GM19468 (cell line): ENCODE results near the gene KRTAP10-12.
"Not testable (repeated sequence)": the region's sequence is repeated elsewhere in the genome, so short reads cannot be mapped to it uniquely, and the experiment has no call there.

Source experiments
- ATAC-seq: cut with Tn5 transposase; IDR thresholded peaks from one replicate; pipeline ENCODE4 v1.9.1; 2021; ENCODE audit warnings: mild to moderate bottlenecking, moderate library complexity, moderate number of reproducible peaks; ENCODE audit not compliant: unreplicated experiment; ENCODE audit errors: extremely low read depth

KRTAP10-12 gene

GRCh38 chr21:44697172-44697810 lies at the start of gene KRTAP10-12:
KRTAP10-12 (plus strand) TSS chr21:44697172; CDS start chr21:44697202, 30 bp downstream.
- not testable (repeated sequence) for ATAC-seq

DNA sequence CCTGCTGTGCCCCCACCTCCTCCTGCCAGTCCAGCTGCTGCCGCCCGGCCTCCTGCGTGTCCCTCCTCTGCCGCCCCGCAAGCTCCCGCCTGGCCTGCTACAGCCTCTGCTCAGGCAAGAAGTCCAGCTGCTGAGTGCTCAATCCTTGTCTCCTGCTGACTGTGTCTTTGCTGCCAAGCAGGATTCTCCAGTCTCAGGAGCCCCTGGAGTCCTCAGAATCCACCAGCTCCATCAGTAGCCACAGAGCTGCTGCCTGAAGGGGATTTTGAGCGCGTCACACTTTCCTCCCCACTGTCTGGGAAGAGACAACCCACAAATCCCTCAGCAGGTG lies 49.8 kb upstream of the KRTAP10-12 start:
- ATAC-seq, result no peak

DNA sequence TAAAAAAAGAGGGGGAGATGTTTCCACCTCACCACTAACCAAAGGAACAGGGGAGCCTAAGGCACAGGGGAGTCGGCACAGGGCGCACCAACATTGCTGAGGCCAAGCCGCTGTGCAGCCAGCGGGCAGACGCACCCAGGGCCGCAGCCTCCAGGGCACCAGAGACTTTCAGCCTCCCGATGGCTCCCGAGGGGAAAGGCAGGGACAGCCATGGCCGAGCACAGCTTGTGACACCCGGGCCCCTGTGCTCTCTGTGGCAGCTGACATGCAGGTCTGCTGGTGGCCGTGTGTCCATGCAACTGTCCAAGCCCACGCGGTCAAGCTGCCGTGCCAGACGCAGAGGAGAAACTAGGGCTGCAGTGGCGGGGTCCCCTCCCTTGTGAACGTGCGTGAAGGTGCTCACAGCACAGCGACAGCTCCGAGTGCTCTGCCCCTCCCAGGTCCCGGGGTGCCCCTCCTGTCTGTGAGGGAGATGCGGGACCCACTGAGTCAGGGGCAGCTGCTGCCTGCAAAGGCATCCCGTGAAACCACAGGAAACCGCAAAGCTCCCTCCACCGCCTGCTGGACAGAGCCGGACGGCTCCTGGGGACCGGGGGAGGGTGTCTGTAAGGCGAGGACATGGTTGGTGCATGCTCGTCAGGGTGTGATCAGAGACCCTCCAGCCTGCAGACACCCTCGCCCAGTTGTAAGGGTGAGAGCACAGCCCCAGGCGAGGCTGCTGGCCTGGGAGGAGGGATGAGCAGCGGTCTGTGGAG lies 48.2 kb upstream of the KRTAP10-12 start:
- no peak for ATAC-seq

DNA sequence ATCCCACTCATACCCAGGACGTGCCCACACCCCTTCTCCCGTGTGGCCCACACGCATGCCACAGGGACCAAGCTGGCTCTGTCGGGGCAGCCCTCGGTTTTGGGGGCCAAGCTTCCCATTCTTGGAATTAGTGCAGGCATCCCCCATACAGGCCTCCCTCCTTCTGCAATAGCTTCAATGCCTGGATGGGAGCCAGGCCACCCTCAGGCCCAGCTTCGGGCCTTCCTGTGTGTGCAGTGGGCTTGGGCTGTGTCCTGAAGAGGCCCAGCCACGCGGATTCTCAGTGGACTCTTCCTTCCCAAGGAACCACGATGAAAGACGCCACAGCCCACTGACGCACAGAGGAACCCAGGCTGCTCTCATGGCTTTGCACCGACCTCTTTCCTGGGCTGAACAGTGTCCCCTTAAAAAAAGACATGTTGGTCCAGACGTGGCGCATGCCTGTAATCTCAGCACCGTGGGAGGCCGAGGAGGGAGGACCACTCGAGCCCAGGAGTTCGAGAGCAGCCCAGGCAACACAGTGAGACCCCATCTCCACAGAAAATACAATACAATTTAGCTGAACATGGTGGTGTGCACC lies 47.4 kb upstream of the KRTAP10-12 start:
- no peak for ATAC-seq

DNA sequence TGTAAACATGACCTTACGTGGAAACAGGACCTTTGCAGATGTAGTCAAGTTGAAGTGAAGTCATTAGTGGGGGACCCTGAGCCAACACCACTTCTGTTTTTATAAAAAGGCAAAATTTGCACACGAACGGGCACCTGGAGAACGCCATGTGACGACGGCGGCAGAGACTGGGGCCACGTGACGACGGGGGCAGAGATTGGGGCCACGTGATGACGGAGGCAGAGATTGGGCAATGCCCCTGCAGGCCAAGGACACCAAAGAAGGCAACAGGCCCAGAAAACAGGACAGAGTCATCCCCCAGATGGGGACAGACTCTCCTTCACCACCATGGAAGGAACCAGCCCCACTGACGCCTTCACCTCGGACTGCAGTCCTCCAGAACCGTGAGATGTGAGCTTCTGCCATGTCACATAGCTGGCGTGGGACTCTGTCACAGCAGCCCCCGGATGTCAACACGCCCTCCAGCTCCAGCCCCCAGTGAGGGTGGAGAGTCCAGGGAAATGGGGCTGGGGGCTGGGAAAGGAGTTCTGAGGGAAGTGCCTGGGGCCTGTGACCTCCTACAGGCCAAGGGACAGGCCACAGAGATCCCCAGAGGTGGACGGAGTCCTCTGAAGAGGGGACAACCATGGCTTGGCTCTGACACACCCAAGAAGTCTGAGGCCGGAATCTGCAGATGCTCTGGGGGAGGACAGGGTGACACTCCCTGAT lies 46.6 kb upstream of the KRTAP10-12 start:
- ATAC-seq, result no peak

DNA sequence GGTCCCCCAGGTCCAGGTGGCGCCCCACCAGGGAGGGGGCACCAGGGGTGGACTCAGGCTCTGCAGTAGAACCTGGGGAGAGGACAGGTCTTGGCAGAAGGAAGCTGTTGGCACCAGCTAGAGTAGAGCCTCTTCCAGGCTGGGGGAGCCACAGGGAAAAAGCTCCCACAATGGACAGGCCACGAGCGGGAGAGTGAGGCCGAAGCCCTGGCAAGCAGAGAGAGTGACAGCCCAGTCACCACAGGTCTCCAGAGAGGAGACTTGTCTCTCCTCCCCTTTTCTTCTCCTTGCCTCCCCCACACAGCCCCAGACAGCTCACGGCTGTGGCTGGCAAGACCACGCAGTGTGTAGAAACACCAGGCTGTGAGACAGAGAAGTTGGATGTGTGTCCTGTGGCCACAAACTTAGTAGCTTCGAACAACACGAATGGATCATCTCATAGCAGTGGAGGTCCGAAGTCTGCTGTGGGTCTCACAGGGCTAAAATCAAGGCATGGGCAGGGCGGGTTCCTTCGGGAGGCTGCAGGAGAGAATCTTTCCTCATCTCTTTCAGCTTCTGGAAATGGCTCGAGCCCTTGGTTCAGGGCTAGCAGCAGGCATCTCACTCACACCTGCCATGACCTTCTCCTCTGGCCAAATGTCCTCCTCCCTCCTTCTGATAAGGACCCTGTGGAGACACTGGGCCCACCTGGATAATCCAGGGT lies 45.8 kb upstream of the KRTAP10-12 start:
- ATAC-seq, result no peak

GRCh38 chr21:44653123-44653522 lies 43.8 kb upstream of the KRTAP10-12 start:
- ATAC-seq, result no peak

DNA sequence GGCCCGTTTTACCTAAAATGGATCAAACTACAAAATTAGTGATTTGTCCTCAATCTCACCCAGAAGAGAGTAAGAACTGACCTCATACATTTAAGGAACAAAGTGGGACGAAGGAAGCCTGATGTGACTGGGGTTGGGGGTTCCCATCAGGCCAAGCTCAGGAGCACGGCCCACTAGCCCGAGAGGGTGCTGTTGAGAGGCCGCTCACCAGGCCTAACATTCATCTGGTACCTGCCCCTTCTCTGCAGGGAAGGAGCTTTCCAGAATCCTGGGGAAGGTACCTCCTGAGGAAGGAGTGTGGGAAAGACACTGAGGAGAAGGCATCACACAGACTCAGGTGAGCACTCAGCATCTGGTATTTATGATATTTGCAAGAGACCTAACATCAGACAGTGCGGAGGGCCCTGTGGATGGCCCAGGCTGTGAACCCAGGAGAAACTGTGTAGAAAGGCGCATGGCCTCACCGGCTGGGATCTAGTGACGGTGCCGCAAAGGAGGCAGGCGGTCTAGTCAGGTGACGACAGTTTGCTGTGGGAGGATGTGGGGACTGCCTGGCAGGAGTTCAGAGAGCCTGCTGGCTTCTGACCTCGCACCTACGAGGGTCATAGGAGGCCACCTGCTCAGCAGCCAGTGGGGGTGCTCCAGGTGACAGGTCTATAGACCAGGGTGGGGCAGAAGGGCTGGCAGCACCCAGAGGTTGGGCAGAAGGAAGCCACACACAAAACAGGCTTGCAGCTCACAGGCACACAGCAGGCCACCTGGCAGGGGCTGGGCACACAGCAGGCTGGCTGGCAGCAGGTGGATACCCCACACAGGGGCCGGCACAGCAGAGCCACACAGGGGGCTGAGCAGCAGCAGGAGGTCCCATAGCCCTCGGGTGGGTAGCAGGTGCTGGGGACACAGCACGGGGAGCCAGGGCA lies 43.1 kb upstream of the KRTAP10-12 start:
- no peak for ATAC-seq

- ATAC-seq, result no peak
Observed at GRCh38 chr21:44654576-44655175, 42.3 kb upstream of the KRTAP10-12 start, which contains the start of gene KRTAP12-4. KRTAP12-4 (minus strand) TSS chr21:44654659; CDS start chr21:44654614, 45 bp downstream.

DNA sequence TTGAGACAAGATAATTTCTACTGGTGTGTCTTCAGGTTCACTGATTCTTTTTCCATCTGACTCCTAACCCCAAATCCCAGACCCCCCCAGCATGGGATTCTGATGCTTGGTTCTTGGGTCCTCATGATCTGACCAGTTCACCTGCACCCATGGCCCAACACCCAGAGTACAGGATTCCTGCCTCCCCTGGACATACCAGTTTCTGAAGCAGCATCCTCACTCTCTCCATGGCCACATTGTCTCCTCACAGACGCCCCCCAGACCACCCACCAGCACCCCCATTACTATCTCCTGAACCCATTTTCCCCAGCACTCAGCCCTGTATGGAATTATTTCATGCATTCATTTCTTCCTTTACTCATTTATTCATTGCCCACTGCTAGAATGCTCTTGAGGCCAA lies 40.1 kb upstream of the KRTAP10-12 start:
- ATAC-seq, result no peak

DNA sequence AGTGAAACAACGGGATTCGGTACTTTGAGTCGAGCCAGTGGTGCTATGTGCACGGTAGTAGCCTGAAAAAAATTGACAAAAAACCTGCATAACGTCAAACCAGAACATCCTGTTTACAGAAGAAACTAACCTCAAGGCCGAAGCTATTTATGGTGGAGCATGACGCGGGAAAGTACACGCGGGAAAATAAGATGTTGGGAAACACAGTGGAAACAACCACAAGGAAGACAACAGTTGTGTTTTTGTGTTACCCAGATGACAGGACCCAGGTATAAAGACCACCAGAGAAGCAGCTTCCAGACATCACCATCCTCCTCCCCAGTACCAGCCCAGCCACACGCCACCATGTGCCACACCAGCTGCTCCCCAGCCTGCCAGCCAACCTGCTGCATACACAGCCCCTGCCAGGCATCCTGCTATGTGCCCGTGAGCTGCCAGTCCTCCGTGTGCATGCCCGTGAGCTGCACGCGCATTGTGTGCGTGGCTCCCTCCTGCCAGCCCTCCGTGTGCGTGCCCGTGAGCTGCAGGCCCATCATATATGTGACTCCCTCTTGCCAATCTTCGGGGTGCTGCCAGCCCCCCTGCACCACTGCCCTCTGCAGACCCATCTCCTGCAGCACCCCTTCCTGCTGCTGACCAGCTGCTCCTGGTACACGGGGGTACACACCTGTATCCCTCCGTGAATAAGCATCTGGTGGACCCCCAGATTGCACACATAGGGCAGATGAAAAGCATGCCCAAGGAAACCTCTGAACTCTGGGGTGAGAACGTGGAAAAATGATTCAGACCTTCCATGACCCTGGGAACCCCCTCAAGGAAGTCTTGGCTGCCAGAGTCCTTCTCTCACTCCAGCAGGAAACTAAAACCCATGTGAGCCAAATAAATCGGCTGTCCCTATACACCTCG lies 39.1 kb upstream of the KRTAP10-12 start, which contains the start of gene KRTAP12-3:
Gene KRTAP12-3 (plus strand): TSS at position 298 of the 906 bp plus-strand sequence. CDS start 48 bp downstream, at position 346.
- ATAC-seq, result no peak

GRCh38 chr21:44658541-44658910 lies 38.4 kb upstream of the KRTAP10-12 start:
- ATAC-seq, result no peak

- no peak for ATAC-seq
Observed at GRCh38 chr21:44658913-44659595, 37.9 kb upstream of the KRTAP10-12 start.

DNA sequence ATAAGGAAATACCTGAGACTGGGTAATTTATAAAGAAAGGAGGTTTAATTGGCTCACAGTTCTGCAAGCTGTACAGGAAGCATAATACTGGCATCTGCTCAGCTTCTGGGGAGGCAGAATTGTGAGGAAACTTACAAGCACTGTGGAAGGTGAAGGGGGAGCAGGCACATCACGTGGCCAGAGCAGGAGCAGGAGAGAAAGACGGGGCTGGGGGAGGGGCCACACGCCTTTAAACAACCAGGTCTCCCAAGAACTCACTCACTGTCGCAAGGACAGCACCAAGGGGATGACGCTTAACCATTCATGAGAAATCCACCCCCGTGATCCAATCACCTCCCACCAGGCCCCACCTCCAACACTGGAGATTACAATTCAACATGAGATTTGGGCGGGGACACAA lies 35.4 kb upstream of the KRTAP10-12 start:
- not testable (repeated sequence) for ATAC-seq

DNA sequence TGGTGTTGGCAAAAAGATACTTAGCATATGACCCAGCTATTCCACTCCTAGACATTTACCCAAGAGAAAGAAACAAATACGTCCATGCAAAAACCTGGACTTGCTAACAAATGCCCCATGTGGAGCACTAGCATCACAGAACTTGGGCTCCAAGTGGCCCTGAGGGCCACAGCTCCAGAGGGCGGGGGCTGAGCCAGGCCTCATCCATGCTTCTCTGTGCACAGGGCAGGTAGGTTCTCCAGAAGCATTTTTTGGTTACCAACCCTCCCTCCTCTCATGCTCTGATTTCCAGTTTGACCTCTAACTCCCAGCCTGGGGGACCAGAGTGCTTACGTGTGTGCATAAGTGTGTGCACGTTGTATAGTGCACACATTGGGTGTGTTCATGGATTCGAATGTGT lies 32.3 kb upstream of the KRTAP10-12 start:
- no peak for ATAC-seq

- no peak for ATAC-seq
Observed at GRCh38 chr21:44666401-44667320, 30.3 kb upstream of the KRTAP10-12 start, which contains the start of gene KRTAP12-2. KRTAP12-2 (minus strand) TSS chr21:44666927; CDS start chr21:44666886, 41 bp downstream.
